Astrocyte of the hippocampus (primary cell): Measurements from ENCODE around the gene PRKACB.

Source experiments
- DNase-seq: peaks from one replicate; pipeline ENCODE4 v3.0.0; 2011; ENCODE audit warnings: low read depth, low spot score

PRKACB gene

DNA sequence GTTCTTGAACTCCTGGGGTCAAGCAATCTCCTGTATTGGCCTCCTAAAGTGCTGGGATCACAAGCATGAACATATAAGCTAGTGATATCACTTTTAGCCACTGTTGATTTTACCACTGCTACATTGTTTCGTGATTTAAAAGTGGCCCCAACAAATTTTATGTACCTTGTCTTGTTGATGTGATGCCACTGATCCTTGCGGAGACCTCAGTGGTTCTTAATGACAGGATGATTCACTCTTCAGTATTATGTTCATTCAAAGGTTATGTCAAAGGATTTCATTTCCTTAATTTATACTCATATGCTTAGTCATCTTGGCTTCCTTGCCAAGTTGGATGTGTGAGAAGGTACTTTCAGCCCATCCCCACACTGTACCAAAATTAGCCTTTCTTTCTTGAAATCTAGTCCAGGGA, 12.1 kb downstream of the PRKACB start:
- DNase-seq: peak; percentile 80

DNA sequence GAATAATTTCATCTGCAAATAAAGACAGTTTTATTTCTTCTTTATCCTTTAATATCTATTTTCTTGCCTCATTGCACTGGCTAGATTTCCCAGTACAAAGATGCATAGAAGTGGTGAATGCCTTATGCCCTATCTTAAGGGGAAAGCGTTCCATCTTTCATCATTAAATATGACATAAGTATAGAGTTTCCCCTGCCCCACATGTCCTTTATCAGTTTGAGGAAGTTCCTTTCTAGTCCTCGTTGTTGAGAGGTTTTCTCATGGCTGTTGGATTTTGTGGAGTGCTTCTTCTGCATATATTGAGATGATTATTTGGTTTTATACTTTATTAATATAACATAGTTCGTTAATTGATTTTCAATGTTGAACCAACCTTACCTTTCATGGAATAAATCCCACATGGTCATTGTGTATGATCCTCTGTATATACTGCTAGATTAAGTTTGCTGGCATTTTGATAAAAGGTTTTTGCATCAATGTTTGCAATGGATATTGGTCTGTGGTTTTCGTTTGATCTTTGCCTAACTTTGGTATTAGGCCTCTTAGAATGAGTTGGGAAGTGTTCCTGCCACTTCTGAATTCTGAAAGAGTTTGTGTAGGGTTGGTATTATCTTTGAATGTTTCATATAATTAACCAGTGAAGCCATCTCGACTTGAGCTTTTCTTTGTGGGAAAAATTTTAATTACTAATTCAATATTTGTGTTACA, 15.6 kb downstream of the PRKACB start:
- DNase-seq: no peak

DNA sequence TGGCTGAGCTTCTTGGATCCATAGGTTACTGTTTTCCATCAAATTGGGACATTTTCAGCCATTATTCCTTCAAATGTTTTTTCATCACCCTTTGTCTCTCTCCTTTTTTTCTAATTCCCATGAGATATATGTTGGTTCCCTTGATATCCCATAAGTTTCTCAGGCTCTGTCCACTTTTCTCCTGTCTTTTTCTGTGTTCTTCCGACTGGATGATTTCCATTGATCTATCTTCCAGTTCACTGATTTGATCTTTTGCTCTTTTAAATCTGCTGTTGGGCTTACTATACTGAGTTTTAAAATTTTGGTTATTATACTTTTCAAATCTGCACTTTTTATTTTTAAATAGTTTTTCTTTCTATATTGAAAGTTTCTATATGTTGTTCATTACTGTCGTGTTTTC, 18.2 kb downstream of the PRKACB start:
- DNase-seq: no peak

DNA sequence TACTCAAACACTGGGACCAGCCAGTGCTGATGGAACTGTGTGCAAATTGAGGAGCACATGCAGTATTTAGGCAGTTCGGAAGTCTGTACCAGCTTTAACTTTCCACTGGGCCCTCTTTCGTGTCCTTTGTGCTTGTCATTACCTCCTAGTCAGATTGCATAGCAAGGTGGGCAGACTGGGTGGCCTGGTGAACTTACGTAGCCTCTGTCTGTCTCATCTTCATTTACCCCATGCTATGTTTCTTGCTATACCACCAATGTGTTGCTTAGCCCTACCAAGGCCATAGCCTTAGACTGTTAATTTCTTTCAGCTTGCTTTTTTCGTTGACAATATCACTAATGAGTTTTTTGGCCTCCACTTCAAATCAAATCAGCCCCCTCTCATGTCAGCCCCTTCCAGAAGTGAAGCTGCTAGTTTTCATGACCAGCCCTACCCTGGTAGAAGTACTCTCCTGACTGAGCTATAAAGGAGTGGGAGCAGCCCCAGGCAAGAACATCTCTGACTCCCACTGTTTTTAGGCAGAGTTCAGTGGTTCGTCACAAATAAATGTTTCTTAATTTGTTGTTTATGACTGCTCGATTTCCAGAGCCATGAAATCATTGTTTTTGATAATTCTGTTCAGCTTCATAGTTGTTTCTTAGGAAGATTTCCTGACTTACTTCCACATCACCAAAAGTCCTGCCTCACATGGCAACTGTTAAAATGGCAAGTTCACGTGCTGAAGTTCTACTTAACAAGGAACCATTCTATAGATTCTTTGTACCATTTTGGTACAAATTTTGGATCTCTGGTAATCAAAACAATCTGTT, 19.3 kb downstream of the PRKACB start:
- no peak for DNase-seq

DNA sequence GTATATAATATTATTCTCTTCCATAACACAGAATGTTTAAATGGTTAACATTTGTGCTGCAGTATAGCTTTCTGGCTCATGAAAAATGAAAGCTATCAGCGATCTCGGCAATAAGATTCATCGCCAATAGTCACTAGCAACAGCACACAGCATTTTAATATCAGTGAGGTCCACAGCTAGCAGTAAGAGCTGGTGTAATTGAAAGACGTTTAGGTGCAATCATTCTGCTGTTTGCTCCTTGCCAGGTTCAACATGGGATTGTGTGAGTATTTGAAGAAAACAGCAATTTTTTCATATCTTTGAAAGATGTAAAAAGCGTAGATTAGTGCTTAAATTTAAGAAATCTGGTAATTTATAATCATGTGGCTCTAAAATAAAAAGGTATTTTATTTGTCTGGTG, 20.1 kb downstream of the PRKACB start:
- DNase-seq: no peak

DNA sequence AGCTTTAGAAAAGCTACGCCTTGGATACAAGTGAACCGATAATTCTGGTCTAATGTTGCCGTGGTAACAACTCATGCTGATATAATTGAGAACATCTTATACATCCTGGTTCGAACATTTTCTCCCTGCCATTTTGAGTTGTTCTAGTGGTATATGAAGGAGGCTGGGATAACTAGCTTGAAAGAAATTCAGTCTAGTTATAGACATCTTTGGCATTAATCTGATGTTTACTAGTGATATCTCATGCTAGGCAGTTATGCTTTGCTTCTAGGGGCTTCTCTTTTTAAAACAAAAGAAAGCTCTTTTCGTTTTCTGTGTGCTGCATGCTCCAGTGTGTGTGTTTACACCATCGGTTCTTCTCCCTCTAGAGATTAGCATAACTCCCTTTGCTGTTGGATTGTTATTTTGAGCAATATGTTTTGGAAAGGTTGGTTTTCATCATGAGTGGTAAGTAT, 20.5 kb downstream of the PRKACB start:
- DNase-seq: no peak

DNA sequence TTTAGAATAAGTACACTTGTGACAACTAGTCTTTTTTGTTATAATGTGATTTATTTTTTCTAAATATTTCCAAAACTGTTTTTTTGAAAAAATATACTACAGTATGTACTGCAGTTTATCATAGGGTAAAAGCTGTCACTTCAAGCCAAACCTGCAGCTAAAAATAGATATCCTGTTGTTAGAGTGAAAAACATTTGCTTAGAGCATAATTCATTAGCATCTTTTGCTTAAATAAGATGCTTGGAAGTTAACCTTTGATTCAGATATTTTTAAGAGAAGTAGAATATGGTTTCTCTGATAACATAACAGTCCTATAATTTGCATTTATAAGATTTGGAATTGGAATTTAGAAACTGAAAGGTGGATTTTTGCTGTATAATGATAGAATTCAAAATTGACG, 21.5 kb downstream of the PRKACB start:
- no peak for DNase-seq

DNA sequence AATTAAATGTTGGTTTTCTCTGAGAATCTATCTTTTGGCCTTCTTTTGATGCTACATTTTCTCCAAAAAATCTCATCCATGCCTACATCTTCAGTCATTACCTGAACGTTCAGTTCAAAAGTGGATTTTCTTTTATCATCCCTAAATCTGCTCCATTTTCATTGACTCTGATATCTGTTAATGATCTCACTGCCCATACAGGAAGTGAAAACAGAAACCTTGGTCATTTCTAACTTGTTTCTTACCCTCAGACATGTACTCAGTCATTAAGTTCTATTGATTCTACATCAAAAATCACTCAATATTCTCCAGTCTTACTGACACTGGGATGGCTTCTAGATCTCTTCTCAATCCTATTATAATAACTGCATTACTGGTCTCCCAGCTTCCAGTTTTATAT, 22.7 kb downstream of the PRKACB start:
- DNase-seq: no peak

DNA sequence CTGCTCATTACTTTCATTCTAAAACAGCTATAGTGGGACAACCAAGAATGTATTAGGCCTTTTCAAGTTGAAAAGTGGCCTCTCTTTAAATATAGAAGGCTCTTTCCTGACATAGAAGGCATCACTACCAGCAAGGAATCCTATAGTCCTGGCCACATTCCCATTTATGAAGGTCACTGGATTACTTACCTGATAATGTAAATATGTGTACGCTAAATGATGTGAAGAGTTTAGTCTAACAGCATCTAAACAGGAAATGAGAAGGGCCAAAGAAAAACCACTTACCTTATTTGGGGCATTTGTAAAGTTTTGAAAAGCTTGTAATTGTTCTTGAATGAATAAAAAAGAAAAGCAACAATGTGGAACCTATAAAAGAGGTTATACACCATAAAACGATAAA, 24.7 kb downstream of the PRKACB start:
- no peak for DNase-seq

DNA sequence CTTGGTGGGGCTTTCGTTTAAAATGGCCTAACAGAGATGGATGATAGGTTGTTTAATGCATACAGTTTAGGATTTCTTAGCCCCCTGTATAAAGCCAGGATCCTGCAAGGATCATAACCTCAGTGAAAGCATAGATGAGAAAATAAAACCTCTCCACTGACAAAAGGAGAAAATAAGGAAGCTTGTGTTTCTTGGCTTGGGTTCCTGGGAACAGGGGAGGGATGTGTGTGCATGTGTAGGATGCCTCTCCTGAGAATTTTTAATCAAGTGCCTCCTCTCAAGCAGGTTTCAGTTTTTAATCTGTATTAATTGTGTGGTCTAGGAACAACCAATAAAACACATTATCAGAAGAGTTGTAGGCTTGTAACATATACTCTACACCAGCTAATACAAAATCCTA, 26.1 kb downstream of the PRKACB start:
- DNase-seq: peak; percentile 28

DNA sequence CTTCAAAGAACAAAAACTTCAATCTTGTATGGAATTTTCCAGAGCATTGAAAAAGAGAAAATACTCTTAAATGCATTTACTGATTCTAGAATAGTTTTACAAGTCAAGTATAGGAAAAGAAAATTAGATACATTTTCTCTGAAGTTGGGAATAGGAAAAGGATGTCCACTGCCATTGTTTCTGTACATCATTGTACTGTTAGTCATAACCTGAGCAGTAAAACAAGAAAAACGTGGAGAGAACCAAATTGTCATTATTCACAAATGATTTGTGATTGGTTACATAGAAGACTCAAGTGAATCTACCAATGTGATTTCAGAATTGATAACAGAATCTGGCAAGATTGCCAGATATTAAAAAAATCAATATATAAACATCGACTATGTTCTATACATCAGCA, 27.4 kb downstream of the PRKACB start:
- DNase-seq: no peak

DNA sequence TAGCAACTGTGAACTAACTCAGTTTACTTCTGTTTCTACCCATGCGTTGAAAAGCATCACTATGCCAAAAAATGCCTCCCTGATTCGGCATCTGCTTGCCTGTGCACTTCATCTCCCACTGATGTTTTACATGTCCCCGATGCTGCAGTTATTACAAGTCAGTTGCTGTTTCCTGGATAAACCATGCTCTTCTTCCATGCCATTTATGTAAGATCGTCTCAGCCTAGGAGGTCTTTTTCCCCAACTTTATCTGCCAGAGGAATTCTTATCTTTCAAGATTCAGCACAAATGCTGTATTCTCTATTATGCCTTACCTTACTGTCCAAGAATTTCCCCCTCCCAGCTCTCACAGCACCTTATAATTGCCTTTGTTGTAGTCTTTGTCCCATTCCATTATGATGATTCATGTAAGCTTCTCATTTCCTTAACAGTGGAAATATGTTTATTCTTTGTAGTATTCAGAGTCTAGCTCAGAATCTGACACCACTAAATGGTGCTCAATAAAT, 30.0 kb downstream of the PRKACB start:
- peak; percentile 72 for DNase-seq

DNA sequence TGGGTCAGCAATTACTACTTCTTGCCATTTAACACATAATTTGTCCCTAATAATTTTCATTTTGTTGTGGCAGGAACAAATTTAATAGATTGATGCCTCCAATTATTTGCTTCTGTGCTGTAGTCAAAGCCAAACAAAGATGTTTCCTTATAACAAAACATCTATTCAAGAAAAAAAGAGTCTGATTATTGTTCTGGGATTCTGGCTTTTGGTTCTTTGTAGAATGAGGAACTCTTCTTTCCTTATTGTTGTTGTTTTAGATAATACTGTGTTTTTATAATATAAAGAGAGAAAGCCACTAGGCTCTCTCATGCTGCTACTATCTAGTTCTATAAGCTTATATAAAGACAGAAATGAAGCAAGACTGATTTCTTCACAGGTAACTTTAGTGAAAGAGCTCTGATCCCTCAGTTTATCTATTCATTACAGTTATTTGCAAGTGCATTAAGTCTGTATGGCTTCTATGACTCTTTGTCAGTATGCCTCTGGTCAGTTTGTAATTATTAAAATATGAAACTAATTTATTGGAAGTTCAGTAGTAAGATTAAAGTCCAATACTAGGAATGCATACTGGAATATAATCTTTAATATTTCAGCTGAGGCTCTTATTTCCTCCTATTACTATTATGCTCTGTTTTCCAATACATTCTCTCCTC, 37.4 kb downstream of the PRKACB start:
- DNase-seq: no peak

DNA sequence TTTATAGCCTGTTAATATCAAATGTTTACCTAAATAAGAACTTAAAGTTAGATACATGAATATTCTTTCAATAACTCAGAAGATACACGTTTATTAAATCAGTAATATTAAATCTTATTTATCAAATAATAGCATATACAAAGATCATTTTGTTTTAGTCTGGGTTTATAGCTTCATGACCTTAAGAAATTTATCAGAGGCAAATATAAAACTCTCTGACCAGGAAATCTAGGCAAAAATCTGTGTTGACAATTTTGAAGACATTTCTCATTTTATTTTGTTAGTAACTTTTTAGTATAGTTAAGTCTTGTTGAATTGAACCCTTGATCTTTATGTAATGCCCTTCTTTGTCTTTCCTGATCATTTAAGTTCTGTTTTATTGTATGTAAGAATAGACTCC, 46.4 kb downstream of the PRKACB start:
- DNase-seq: no peak

DNA sequence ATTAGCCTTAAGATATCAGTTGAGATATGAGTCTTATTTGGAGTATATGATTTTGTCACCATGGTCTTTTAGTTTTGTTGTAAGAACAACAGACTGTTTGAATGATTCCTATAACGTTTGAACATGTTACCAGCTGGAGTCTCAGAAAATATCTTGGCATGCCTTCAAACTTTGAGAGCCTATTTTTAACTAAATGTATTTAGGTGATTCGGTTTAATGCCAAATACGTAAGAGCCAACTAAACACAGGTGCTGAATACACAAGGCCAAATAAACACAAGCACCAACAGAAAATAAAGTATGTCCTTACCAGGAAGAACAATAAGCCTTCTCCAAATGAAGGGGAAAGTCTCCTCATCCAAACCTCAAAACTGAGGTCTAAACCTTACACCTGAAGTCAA, 48.6 kb downstream of the PRKACB start:
- no peak for DNase-seq

DNA sequence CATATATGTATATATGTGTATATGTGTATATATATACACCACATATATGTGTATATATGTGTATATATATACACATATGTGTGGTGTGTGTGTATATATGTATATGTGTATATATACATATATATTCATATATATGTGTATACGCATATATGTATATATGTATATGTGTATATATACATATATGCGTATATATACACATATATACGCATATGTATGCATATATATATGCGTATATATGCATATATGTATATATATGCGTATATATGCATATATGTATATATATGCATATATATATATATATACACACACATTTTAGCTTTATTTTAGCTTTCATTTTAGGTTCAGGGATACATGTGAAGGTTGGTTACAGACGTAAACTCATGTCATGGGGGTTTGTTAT, 54.8 kb downstream of the PRKACB start:
- no peak for DNase-seq

DNA sequence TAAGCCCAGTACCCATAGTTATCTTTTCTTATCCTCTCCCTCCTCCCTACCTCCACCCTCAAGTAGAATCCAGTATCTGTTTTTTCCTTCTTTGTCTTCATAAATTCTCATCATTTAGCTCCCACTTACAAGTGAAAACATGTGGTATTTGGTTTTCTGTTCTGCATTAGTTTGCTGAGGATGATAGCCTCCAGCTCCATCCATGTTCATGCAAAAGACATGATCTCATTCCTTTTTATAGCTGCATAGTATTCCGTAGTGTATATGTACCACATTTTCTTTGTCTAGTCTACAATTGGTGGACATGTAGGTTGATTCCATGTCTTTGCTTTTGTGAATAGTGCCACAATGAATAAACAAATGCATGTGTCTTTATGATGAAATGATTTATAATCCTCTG, 55.2 kb downstream of the PRKACB start:
- DNase-seq: no peak

DNA sequence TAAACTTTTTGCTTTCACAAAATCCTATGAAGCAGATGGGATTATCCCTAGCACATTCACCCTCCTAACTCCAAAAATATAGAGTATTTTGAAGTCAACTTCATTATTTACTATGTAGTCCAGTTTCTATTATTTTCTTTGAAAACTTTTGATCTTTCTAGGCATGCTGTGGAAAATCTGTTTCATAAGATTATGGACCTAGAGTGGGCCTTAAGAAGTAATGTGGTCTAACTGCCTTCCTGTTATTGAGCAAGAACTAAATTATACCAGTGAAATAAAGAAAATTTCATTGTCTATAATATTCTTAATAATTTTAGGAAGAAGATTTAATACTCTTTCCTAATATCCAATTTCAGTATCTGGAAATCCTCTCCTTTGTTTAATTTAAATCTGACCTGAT, 58.1 kb downstream of the PRKACB start:
- no peak for DNase-seq

DNA sequence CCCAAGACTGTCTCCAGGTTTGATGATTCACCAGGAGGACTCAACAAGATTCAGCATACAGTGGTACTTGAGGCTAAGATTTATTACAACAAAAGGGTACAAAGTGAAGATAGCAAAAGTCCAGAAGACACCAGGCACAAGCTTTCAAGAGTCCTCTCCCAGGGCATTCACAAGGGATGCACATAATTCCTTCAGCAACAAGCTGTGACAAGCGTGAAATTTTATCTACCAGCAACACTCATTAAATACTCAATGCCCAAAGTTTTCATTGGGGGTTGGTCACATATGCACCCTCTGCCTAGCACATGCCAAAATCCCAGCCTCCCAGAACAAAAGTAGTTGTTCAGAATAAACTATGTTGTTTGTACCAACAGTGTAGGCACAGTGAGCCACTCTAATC, 62.3 kb downstream of the PRKACB start:
- no peak for DNase-seq

DNA sequence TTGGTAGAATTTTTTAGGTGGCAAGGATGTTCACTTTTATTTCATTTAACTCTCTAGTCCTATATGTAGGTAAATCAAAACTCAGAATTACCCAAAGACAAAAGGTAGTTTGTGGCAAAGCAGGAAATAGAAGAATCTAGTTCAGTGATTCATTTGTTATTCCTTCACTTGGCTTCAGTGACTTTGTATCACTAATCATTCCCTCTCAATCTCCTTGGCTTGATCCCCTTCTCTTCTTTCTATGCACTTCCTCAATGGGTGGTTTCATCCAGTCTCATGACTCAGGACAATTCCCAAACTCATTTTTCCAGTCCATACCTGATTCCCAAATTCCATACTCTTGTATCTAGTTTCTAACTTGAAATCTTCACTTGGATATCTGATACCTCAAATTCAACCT, 64.9 kb downstream of the PRKACB start:
- no peak for DNase-seq

DNA sequence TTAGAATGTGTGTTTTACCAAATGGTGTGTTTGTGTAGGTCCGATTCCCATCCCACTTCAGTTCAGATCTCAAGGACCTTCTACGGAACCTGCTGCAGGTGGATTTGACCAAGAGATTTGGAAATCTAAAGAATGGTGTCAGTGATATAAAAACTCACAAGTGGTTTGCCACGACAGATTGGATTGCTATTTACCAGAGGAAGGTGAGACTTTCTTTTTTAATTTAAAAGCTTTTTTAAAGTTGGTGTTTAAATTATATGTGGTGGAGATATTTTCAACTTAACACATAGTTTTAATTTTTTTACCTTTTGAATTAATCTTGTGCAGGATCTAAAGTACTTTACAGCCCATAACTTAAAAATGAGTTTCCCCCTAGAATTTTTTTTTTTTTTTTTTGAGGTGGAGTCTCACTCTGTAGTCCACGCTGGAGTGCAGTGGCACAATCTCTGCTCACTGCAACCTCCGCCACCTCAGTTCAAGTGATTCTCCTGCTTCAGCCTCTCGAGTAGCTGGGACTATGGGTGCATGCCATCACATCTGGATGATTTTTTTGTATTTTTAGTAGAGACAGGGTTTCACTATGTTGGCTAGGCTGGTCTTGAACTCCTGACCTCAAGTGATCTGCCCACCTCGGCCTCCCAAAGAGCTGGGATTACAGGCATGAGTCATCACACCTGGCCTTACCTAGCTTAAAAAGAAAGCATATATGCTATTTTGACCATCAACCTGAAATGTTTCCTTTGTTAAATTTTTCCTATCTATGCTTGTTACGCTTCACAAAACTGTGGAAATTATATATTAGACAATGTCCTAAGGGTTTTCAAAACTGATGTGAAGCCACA, 70.3 kb downstream of the PRKACB start:
- DNase-seq: no peak

DNA sequence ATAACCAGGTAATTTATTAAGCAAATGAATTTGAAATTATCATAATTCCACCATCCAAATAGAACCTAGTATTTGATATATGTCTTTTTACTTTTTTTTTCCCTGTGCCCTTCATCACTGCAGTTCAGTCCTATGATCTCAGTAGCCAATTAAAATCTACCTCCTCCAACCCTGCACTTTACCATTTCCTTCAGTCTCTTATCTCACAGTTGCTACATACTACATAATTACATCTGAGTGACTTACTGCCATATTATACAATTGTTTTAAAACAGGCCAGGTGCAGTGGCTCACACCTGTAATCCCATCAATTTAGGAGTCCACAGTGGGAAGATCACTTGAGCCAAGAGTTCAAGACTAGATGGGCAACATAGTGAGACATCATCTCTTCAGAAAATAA, 73.2 kb downstream of the PRKACB start:
- no peak for DNase-seq
